ENCODE measurements around the gene GALNT7. TPM values are rescaled to one million over a fixed set of nuclear protein-coding genes. Genes with fewer than 3 reads are reported as not detected.

Gene GALNT7
- polyA plus RNA-seq, 1 donor from 2014 or later, result 15.0 TPM

- Histone ChIP-seq H3K9me2 (ENCODE audit: insufficient read depth, low read length) (no peaks in the 10 kb centered on the region), H3K27ac (ENCODE audit: low read length) (no peak overlapping the region), H3K36me3 (ENCODE audit: insufficient read depth, low read length) (no peaks in the 10 kb centered on the region), H2AFZ (ENCODE audit: low read depth, low read length) (no peak overlapping the region), H3K27me3 (ENCODE audit: insufficient read depth, low read depth, low read length) (no peaks in the 10 kb centered on the region), H3K4me2 (ENCODE audit: low read length) (no peak overlapping the region), H4K20me1 (ENCODE audit: insufficient read depth) (no peaks in the 10 kb centered on the region), H3K9ac (ENCODE audit: low read length) (no peak overlapping the region), H3K79me2 (replicated peaks; ENCODE audit: insufficient read depth, low read length) (no peaks in the 10 kb centered on the region), H3K9me3 (ENCODE audit: low read length) (no peaks in the 10 kb centered on the region), H3K4me3 (ENCODE audit: low read length) (no peak overlapping the region), H3F3A (ENCODE audit: insufficient read depth, low read length, poor library complexity, severe bottlenecking) (no peaks in the 10 kb centered on the region)
- TF ChIP-seq RAD21 (conservative IDR thresholded peaks at IDR 0.05) (no peak), CTCF (IDR thresholded peaks at IDR 0.05; ENCODE audit: poor library complexity, severe bottlenecking) (no peak), TAF1 (IDR thresholded peaks at IDR 0.05; ENCODE audit: low read depth) (no peak), POLR2AphosphoS5 (IDR thresholded peaks at IDR 0.05) (no peak), EZH2 (IDR thresholded peaks at IDR 0.05; ENCODE audit: borderline replicate concordance, insufficient read depth, low read length, poor library complexity, severe bottlenecking) (no peak)
Measured at GRCh38 chr4:173217075-173217474, 48.5 kb downstream of the GALNT7 start.

- Histone ChIP-seq H3K9me2 (ENCODE audit: insufficient read depth, low read length) (no peaks in the 10 kb centered on the region), H3K27me3 (ENCODE audit: insufficient read depth, low read depth, low read length) (no peaks in the 10 kb centered on the region), H3K4me3 (ENCODE audit: low read length) (no peak overlapping the region), H4K20me1 (ENCODE audit: insufficient read depth) (no peaks in the 10 kb centered on the region), H3K27ac (ENCODE audit: low read length) (no peak overlapping the region), H2AFZ (ENCODE audit: low read depth, low read length) (no peak overlapping the region), H3K79me2 (replicated peaks; ENCODE audit: insufficient read depth, low read length) (no peaks in the 10 kb centered on the region), H3K9ac (ENCODE audit: low read length) (no peak overlapping the region), H3K4me2 (ENCODE audit: low read length) (no peak overlapping the region), H3K9me3 (ENCODE audit: low read length) (no peaks in the 10 kb centered on the region), H3K36me3 (ENCODE audit: insufficient read depth, low read length) (no peaks in the 10 kb centered on the region), H3F3A (ENCODE audit: insufficient read depth, low read length, poor library complexity, severe bottlenecking) (no peaks in the 10 kb centered on the region)
- TF ChIP-seq CTCF (IDR thresholded peaks at IDR 0.05; ENCODE audit: poor library complexity, severe bottlenecking) (no peak), POLR2AphosphoS5 (IDR thresholded peaks at IDR 0.05) (no peak), EP300 (conservative IDR thresholded peaks at IDR 0.05; ENCODE audit: poor library complexity, severe bottlenecking) (no peak), RAD21 (conservative IDR thresholded peaks at IDR 0.05) (no peak), REST (IDR thresholded peaks at IDR 0.05; ENCODE audit: borderline replicate concordance) (no peak), MXI1 (conservative IDR thresholded peaks at IDR 0.05; ENCODE audit: poor library complexity, severe bottlenecking) (no peak), SMC3 (conservative IDR thresholded peaks at IDR 0.05; ENCODE audit: poor library complexity) (no peak), TAF1 (IDR thresholded peaks at IDR 0.05; ENCODE audit: low read depth) (no peak), EZH2 (IDR thresholded peaks at IDR 0.05; ENCODE audit: borderline replicate concordance, insufficient read depth, low read length, poor library complexity, severe bottlenecking) (no peak)
Measured at GRCh38 chr4:173217727-173218126, 49.1 kb downstream of the GALNT7 start.

Data from neural cell (in vitro differentiated cells).